GM12891 (cell line): ENCODE results near the gene FAM193A.

Experiments used
- POLR2A ChIP-seq: IDR thresholded peaks from 2 replicates; pipeline ENCODE4 v1.6.1; 2011; ENCODE audit warnings: low read depth, low read length, control low read depth
- POLR2AphosphoS5 ChIP-seq: IDR thresholded peaks from 2 replicates; pipeline ENCODE4 v1.6.1; 2011; ENCODE audit warnings: low read depth, low read length, control low read depth

- TF ChIP-seq POLR2A: no peak
- TF ChIP-seq POLR2AphosphoS5: no peak
Observed at GRCh38 chr4:2494992-2495391, 41.5 kb upstream of the FAM193A start.
